Ascending aorta (tissue), 2 donors: ENCODE results near the gene MRPS16. TPM values are rescaled to one million over a fixed set of nuclear protein-coding genes. Genes with fewer than 3 reads are reported as not detected.

Experiments used
- DNase-seq, 2 donors: peaks; one replicate each; pipeline ENCODE4 v3.0.0-alpha.2; 2019; ENCODE audit warnings: low spot score in 2 of 2
- H3K27ac ChIP-seq, 2 donors: fragments of 200-600 bp; sonication (generic); one replicate each; pipeline ENCODE4 v1.5.1; 2016 to 2017; ENCODE audit warnings: mild to moderate bottlenecking in 1 of 2
- H3K27me3 ChIP-seq: fragments of 200-600 bp; sonication (generic); one replicate; pipeline ENCODE4 v1.5.1; 2017
- H3K36me3 ChIP-seq, 2 donors: fragments of 200-600 bp; sonication (generic); one replicate each; pipeline ENCODE4 v1.5.1; 2016
- H3K4me1 ChIP-seq, 2 donors: fragments of 200-600 bp; sonication (generic); one replicate each; pipeline ENCODE4 v1.5.1; 2016 to 2017; ENCODE audit warnings: mild to moderate bottlenecking in 1 of 2
- H3K4me3 ChIP-seq, 2 donors: fragments of 200-600 bp; sonication (generic); one replicate each; pipeline ENCODE4 v1.5.1; 2016 to 2017; ENCODE audit warnings: mild to moderate bottlenecking in 1 of 2
- H3K9me3 ChIP-seq, 2 donors: fragments of 200-600 bp; sonication (generic); one replicate each; pipeline ENCODE4 v1.5.1; 2016
- CTCF ChIP-seq, 3 experiments: fragments of 200-600 bp in 2 of 3; fragments of 450-650 bp in 1 of 3; sonication (generic) in 2 of 3; IDR thresholded peaks; one replicate each; pipeline ENCODE4 v1.5.1; 2016 to 2019; ENCODE audit warnings: antibody characterized with exemption in 3 of 3, mild to moderate bottlenecking in 1 of 3, moderate library complexity in 1 of 3
- intact Hi-C: fragments of 100-400 bp; cut with DNase I; formaldehyde crosslinking; loops from one replicate; pipeline ENCODE4 v1.15.1; 2023
- total RNA-seq: library from RNA; depleted of rRNA; stranded (reverse); fragments of >200 nt; gene quantifications from one replicate; pipeline ENCODE4 v1.1.0, GENCODE V29; 2016

Gene MRPS16
- total RNA-seq, 1 donor from 2014 or later = 44.5 TPM

DNA sequence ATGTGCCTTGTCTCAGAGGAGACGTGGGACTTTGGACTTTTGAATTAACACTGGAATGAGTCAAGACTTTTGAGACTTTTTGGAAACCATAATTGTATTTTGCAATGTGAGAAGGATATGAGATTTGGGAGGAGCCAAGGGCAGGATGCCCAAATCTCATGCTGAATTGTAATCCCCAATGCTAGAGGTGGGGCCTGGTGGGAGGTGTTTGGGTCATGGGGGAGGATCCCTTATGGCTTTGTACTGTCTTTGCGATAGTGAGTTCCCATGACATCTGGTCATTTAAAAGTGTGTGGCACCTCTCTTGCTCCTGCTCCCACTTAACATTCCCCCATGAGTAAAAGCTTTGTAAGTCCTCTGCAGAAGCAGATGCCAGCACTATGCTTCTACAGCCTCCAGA is 44.6 kb downstream of the MRPS16 start:
- H3K9me3 ChIP-seq = no peaks in the 10 kb centered on the region
- H3K4me3 ChIP-seq = no peak overlapping the region
- H3K36me3 ChIP-seq = peaks cover 3 to 30% of the 10 kb centered on the region in 2 donors
- no peak overlapping the region for H3K27ac ChIP-seq
- intact Hi-C loops = no loop called here
- no peaks in the 10 kb centered on the region for H3K27me3 ChIP-seq
- no peak for TF ChIP-seq CTCF (IDR thresholded peaks at IDR 0.05)
- DNase-seq = no peak
- no peaks in the 10 kb centered on the region for H3K4me1 ChIP-seq

DNA sequence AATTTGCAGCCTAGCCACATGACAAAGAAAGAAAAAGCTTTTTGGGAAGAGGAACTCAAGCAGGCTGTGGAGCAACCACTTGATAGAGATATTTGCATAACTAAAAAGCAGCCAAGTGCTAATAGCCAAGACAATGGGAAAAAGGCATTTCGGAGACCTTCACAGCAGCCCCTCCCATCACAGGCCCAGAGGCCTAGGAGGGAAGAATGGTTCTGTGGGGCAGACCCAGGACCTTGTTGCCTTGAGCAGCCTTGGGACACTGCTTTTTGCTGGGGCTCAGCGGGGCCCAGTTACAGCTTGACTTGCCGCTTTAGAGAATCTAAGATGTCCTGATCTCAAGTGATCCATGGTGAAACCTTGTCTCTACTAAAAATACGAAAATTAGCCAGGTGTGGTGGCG is 46.1 kb downstream of the MRPS16 start:
- Histone ChIP-seq H3K4me3 (no peak overlapping the region), H3K4me1 (no peaks in the 10 kb centered on the region), H3K36me3 (peaks cover 3 to 34% of the 10 kb centered on the region in 2 donors), H3K9me3 (no peaks in the 10 kb centered on the region), H3K27ac (no peak overlapping the region), H3K27me3 (no peaks in the 10 kb centered on the region)
- TF ChIP-seq CTCF (IDR thresholded peaks at IDR 0.05) = no peak
- intact Hi-C loops = no loop called here
- no peak for DNase-seq

- TF ChIP-seq CTCF (IDR thresholded peaks at IDR 0.05) = no peak
- no peak overlapping the region for H3K4me3 ChIP-seq
- intact Hi-C loops = no loop called here
- no peak for DNase-seq
- no peaks in the 10 kb centered on the region for H3K9me3 ChIP-seq
- H3K36me3 ChIP-seq = peaks cover 3 to 35% of the 10 kb centered on the region in 2 donors
- H3K27me3 ChIP-seq = no peaks in the 10 kb centered on the region
- no peaks in the 10 kb centered on the region for H3K4me1 ChIP-seq
- no peak overlapping the region for H3K27ac ChIP-seq
Observed at GRCh38 chr10:73205890-73206289, 46.6 kb downstream of the MRPS16 start.

- DNase-seq = no peak
- no peak for TF ChIP-seq CTCF (IDR thresholded peaks at IDR 0.05)
- intact Hi-C loops = no loop called here
- no peaks in the 10 kb centered on the region for H3K27me3 ChIP-seq
- peaks cover 3 to 34% of the 10 kb centered on the region in 2 donors for H3K36me3 ChIP-seq
- no peak overlapping the region for H3K4me3 ChIP-seq
- no peaks in the 10 kb centered on the region for H3K4me1 ChIP-seq
- no peak overlapping the region for H3K27ac ChIP-seq
- no peaks in the 10 kb centered on the region for H3K9me3 ChIP-seq
Observed at GRCh38 chr10:73205081-73205480, 47.4 kb downstream of the MRPS16 start.

Other genes starting within 250 kb of the MRPS16 start
- 6.9 TPM for gene P4HA1, start 155.8 kb downstream of the MRPS16 start, total RNA-seq
- 7.6 TPM for gene NUDT13, start 142.2 kb downstream of the MRPS16 start, total RNA-seq
- 6.2 TPM for gene ECD, start 84.6 kb downstream of the MRPS16 start, total RNA-seq
- gene FAM149B1, start 84.5 kb downstream of the MRPS16 start, total RNA-seq = 19.4 TPM
- 5.3 TPM for gene DNAJC9, start 5.4 kb downstream of the MRPS16 start, total RNA-seq
- not detected for gene CFAP70, start 106.2 kb upstream of the MRPS16 start, total RNA-seq
- gene ANXA7, start 161.4 kb upstream of the MRPS16 start, total RNA-seq = 63.2 TPM
- not detected for gene MSS51, start 180.9 kb upstream of the MRPS16 start, total RNA-seq
- gene PPP3CB, start 243.4 kb upstream of the MRPS16 start, total RNA-seq = 23.0 TPM